B cell (primary cell): ENCODE measurements around the gene ASPG. TPM values are rescaled to one million over a fixed set of nuclear protein-coding genes. Genes with fewer than 3 reads are reported as not detected.

ENCODE experiments used
- ATAC-seq: fragments of 200-7000 bp; cut with Tn5 transposase; one replicate; pipeline ENCODE4 v1.10.0; 2021; ENCODE audit warnings: low read depth, mild to moderate bottlenecking, moderate number of reproducible peaks, moderate library complexity
- CTCF ChIA-PET: fragments of 350-600 bp; sonication (Branson Sonifier 250); formaldehyde crosslinking; loops from one replicate; lab custom pipeline; 2021; ENCODE audit warnings: antibody characterized with exemption, inconsistent platforms; lab: Charles Lee
- POLR2A ChIA-PET: fragments of 350-600 bp; sonication (Branson Sonifier 250); formaldehyde crosslinking; loops from one replicate; lab custom pipeline; 2021; ENCODE audit warnings: antibody characterized with exemption; lab: Charles Lee
- DNase-seq: peaks from one replicate; pipeline ENCODE4 v3.0.0; 2013
- H2AFZ ChIP-seq: 2 replicates; pipeline ENCODE4 v1.6.1; 2012; ENCODE audit warnings: mild to moderate bottlenecking, low read depth, low read length; ENCODE audit not compliant: insufficient read depth, poor library complexity, severe bottlenecking
- H3K27ac ChIP-seq, 2 donors: 1 replicate in 1 of 2; 2 replicates in 1 of 2; pipeline ENCODE4 v1.5.1; 2012 to 2013; ENCODE audit warnings: low read length in 2 of 2, mild to moderate bottlenecking in 2 of 2, moderate library complexity in 1 of 2
- H3K27me3 ChIP-seq, 4 experiments: fragments of 200-600 bp in 1 of 4; sonication (generic) in 1 of 4; replicated peaks in 1 of 4; 1 replicate in 2 of 4; 2 replicates in 2 of 4; pipeline versions ENCODE4 v1.6.1 to v1.7.0; 2013 to 2016; ENCODE audit warnings: low read length in 3 of 4, mild to moderate bottlenecking in 2 of 4, mixed read lengths in 1 of 4, moderate library complexity in 1 of 4; ENCODE audit not compliant: insufficient read depth in 4 of 4, control insufficient read depth in 3 of 4; ENCODE audit errors: control extremely low read depth in 1 of 4
- H3K36me3 ChIP-seq, 2 experiments: replicated peaks in 1 of 2; 1 replicate in 1 of 2; 2 replicates in 1 of 2; pipeline versions ENCODE4 v1.6.1 to v1.7.1; 2013; ENCODE audit warnings: low read length in 1 of 2; ENCODE audit not compliant: insufficient read depth in 2 of 2, control insufficient read depth in 1 of 2; ENCODE audit errors: control extremely low read depth in 1 of 2, extremely low read depth in 1 of 2
- H3K4me1 ChIP-seq, 2 donors: fragments of 200-600 bp in 1 of 2; sonication (generic) in 1 of 2; 1 replicate in 1 of 2; 2 replicates in 1 of 2; pipeline versions ENCODE4 v1.5.1 to v1.6.1; 2013 to 2017; ENCODE audit warnings: low read length in 2 of 2; ENCODE audit not compliant: control insufficient read depth in 2 of 2, insufficient read depth in 2 of 2
- H3K4me2 ChIP-seq: replicated peaks from 2 replicates; pipeline ENCODE3; 2012; ENCODE audit warnings: mild to moderate bottlenecking, low read depth, low read length; ENCODE audit not compliant: poor library complexity, severe bottlenecking
- H3K4me3 ChIP-seq, 5 experiments: fragments of 200-600 bp in 1 of 5; sonication (generic) in 1 of 5; 1 replicate in 3 of 5; 2 replicates in 2 of 5; pipeline versions ENCODE4 v1.5.1 to v1.7.0; 2011 to 2016; ENCODE audit warnings: low read length in 4 of 5, mild to moderate bottlenecking in 4 of 5, low read depth in 2 of 5, control low read depth in 1 of 5, moderate library complexity in 1 of 5; ENCODE audit not compliant: insufficient read depth in 1 of 5; ENCODE audit errors: control extremely low read depth in 1 of 5, extremely low read depth in 1 of 5
- H3K79me2 ChIP-seq: fragments of 200-600 bp; sonication (generic); one replicate; pipeline ENCODE4 v1.6.0; 2016; ENCODE audit warnings: low read length; ENCODE audit not compliant: control insufficient read depth, insufficient read depth
- H3K9ac ChIP-seq: fragments of 200-600 bp; sonication (generic); 2 replicates; pipeline ENCODE4 v1.6.1; 2017; ENCODE audit warnings: mild to moderate bottlenecking, low read length, moderate library complexity
- H3K9me3 ChIP-seq, 3 donors: one replicate each; pipeline versions ENCODE4 v1.6.1 to v1.7.1; 2013; ENCODE audit warnings: low read length in 2 of 3; ENCODE audit not compliant: control insufficient read depth in 2 of 3, insufficient read depth in 1 of 3; ENCODE audit errors: control extremely low read depth in 1 of 3
- H4K20me1 ChIP-seq: 2 replicates; pipeline ENCODE4 v1.6.0; 2012; ENCODE audit warnings: mild to moderate bottlenecking, low read length; ENCODE audit not compliant: insufficient read depth, control insufficient read depth, poor library complexity, severe bottlenecking
- H3K27ac Mint-ChIP-seq: one replicate; pipeline ENCODE4 v1.8.0; 2021; ENCODE audit warnings: mixed read lengths
- H3K27me3 Mint-ChIP-seq: one replicate; pipeline ENCODE4 v1.8.0; 2021; ENCODE audit warnings: mixed read lengths
- H3K4me1 Mint-ChIP-seq: one replicate; pipeline ENCODE4 v1.8.0; 2021; ENCODE audit warnings: mixed read lengths
- H3K4me3 Mint-ChIP-seq: one replicate; pipeline ENCODE4 v1.8.0; 2021; ENCODE audit warnings: mixed read lengths
- H3K9me3 Mint-ChIP-seq: one replicate; pipeline ENCODE4 v1.8.0; 2022; ENCODE audit warnings: mixed read lengths; ENCODE audit not compliant: insufficient read depth
- CTCF ChIP-seq: fragments of 200-600 bp; IDR thresholded peaks from one replicate; pipeline ENCODE4 v1.8.0; 2022; ENCODE audit warnings: antibody characterized with exemption, mild to moderate bottlenecking
- EZH2 ChIP-seq: IDR thresholded peaks from 2 replicates; pipeline ENCODE4 v1.6.1; 2012; ENCODE audit warnings: borderline replicate concordance, low read depth, mild to moderate bottlenecking, moderate library complexity, low read length; ENCODE audit not compliant: insufficient read depth, poor library complexity, severe bottlenecking
- WGBS: methylation state at CpG from one replicate; pipeline ENCODE4 v1.1.5; 2013; ENCODE audit warnings: missing lambda C conversion rate; ENCODE audit not compliant: insufficient coverage; 5-methylcytosine and 5-hydroxymethylcytosine counted together
- intact Hi-C: fragments of 100-400 bp; cut with micrococcal nuclease; formaldehyde crosslinking; loops from one replicate; pipeline ENCODE4 v1.10.0; 2022
- polyA plus RNA-seq: library from polyadenylated mRNA; depleted of rRNA; stranded (reverse); fragments of >200 nt; gene quantifications from 2 replicates; pipeline ENCODE4 v1.2.3, GENCODE V29; 2012
- total RNA-seq, 2 donors: library from RNA; stranded (reverse); fragments of 120-200 nt in 1 of 2; gene quantifications; 1 replicate in 1 of 2; 2 replicates in 1 of 2; pipeline versions ENCODE4 v1.2.3 to v1.2.4, GENCODE V29; 2013 to 2022

Gene ASPG
- total and polyA plus RNA-seq, 2 donors (not counting 1 experiment from before 2014, with no cell fraction given), result not detected

GRCh38 chr14:104091927-104092771 is 6.6 kb downstream of the ASPG start:
- Histone ChIP-seq H3K4me1 (peaks cover 0 to 6% of the 10 kb centered on the region in 2 donors), H4K20me1 (no peaks in the 10 kb centered on the region), H3K27me3 (peaks cover 0 to 13% (median 0%) of the 10 kb centered on the region in 4 experiments), H3K9me3 (no peaks in the 10 kb centered on the region), H3K4me3 (no peak overlapping the region), H3K79me2 (no peaks in the 10 kb centered on the region), H2AFZ (no peak overlapping the region), H3K36me3 (no peaks in the 10 kb centered on the region), H3K9ac (no peak overlapping the region), H3K4me2 (no peak overlapping the region), H3K27ac (no peak overlapping the region)
- intact Hi-C loops, result no loop called here
- Mint-ChIP-seq H3K4me3 (no peak overlapping the region), H3K27ac (no peak overlapping the region), H3K27me3 (peaks cover 5% of the 10 kb centered on the region), H3K4me1 (peaks cover 7% of the 10 kb centered on the region), H3K9me3 (no peaks in the 10 kb centered on the region)
- TF ChIP-seq CTCF (no peak), EZH2 (no peak)
- 84% methylated on average over 23 of the region's 23 CpGs for WGBS
- no peak for ATAC-seq
- ChIA-PET POLR2A (no interaction called here), CTCF (interaction anchor here (1.1 to 1.2 kb wide), 2 partner anchors 14 kb away, joined by 4 to 6 read pairs; no protein-coding TSS in a partner anchor)
- DNase-seq, result no peak

GRCh38 chr14:104092931-104093365 is 7.4 kb downstream of the ASPG start:
- ChIA-PET CTCF (interaction anchor here (1.0 to 1.2 kb wide), 2 partner anchors 15 to 547 kb away, joined by 3 to 4 read pairs; no protein-coding TSS in a partner anchor), POLR2A (no interaction called here)
- Histone ChIP-seq H3K36me3 (no peaks in the 10 kb centered on the region), H3K4me2 (no peak overlapping the region), H3K9ac (no peak overlapping the region), H3K79me2 (no peaks in the 10 kb centered on the region), H3K27ac (no peak overlapping the region), H3K9me3 (no peaks in the 10 kb centered on the region), H3K4me3 (no peak overlapping the region), H3K4me1 (peaks cover 0 to 6% of the 10 kb centered on the region in 2 donors), H2AFZ (no peak overlapping the region), H3K27me3 (peaks cover 0 to 8% (median 0%) of the 10 kb centered on the region in 4 experiments), H4K20me1 (no peaks in the 10 kb centered on the region)
- no peak overlapping the region for H3K27ac Mint-ChIP-seq
- ATAC-seq (no peak), DNase-seq (no peak)
- intact Hi-C loops, result no loop called here
- H3K4me3 Mint-ChIP-seq, result no peak overlapping the region
- H3K9me3 Mint-ChIP-seq, result no peaks in the 10 kb centered on the region
- 80% methylated on average over 10 of the region's 11 CpGs for WGBS
- TF ChIP-seq CTCF, result no peak
- H3K4me1 Mint-ChIP-seq, result peaks cover 7% of the 10 kb centered on the region
- peaks cover 3% of the 10 kb centered on the region for H3K27me3 Mint-ChIP-seq
